ENCODE measurements around the gene ZNF254. TPM values are rescaled to one million over a fixed set of nuclear protein-coding genes. Genes with fewer than 3 reads are reported as not detected.

The ZNF254 gene
- polyA plus RNA-seq, 1 of the 3 experiments (the other 2 are of a cell fraction) = 3.1 TPM

DNA sequence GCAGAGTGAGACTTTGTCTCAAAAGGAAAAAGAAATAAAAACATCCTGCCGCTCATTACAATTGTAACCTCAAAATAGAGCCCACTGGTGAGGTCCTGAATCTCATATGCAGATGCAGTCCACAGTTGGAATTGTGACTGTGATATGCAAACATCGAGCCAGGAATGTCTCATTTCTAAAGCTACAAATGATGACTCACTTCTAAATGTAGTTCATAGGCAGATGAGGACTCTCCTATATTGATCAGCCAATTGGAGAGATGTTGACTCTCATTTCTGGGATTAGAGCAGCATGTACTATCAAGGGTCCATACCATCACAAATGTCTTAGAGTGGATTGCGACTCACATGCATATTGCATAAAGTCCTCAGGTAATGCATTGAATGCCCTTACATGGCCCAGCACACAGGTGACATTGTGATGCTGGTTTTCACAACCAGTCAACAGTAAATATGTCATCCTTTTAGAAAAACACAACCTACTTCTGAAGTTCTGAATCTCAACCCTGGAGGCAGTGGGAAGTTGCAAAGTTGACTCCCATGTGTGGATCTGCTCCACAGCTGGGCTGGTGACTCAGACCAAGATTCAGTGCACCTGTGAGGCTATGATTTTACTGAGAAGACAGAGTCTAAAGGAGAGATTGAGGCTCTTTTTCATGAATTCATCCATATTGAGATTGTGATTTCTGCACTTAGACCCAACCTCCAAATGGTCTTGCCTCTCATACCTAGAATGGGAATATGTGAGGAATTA is 16.9 kb upstream of the ZNF254 start (continued):
- TF ChIP-seq POLR2AphosphoS5 (IDR thresholded peaks at IDR 0.05; ENCODE audit: low read depth, low read length) = no peak

DNA sequence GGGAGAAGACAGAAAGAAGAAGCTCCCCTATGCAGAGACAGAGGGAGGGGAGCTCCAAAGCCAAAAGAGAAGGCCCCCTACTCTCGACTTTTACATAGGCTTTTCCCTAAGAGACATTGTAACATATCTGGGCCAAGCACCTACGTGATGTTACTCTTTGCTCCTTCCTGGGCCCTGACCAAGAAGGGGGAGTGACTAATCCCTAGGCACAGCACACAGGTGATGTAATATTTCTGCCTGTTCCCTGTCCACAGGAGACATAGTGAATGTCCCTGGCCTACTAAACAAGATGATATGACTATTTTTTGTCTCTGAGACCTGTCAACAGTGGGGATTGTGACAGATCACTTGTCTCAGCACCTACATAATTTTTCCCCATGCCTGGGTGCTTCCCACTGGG is 15.9 kb upstream of the ZNF254 start:
- TF ChIP-seq POLR2AphosphoS5 (IDR thresholded peaks at IDR 0.05; ENCODE audit: low read depth, low read length) (no peak), NFIC (IDR thresholded peaks at IDR 0.05; ENCODE audit: borderline replicate concordance) (no peak), RAD21 (IDR thresholded peaks at IDR 0.05; ENCODE audit: low read length) (no peak), FOXJ3 (CRISPR knock-in tag; IDR thresholded peaks at IDR 0.05) (no peak), YY1 (IDR thresholded peaks at IDR 0.05; ENCODE audit: low read depth) (no peak), EZH2phosphoT487 (IDR thresholded peaks at IDR 0.05; ENCODE audit: borderline replicate concordance, low read depth) (no peak), NRF1 (IDR thresholded peaks at IDR 0.05; ENCODE audit: low read depth, low read length) (no peak), GATA2 (CRISPR knock-in tag; IDR thresholded peaks at IDR 0.05) (no peak), ELF1 (IDR thresholded peaks at IDR 0.05) (no peak), SMC3 (IDR thresholded peaks at IDR 0.05; ENCODE audit: low read depth, low read length) (no peak), TAF1 (IDR thresholded peaks at IDR 0.05; ENCODE audit: borderline replicate concordance, low read depth, low read length) (no peak), FOXM1 (IDR thresholded peaks at IDR 0.05; ENCODE audit: low read depth) (no peak), RCOR1 (IDR thresholded peaks at IDR 0.05; ENCODE audit: low read length) (no peak)
- TF ChIP-seq, protein P1, sequence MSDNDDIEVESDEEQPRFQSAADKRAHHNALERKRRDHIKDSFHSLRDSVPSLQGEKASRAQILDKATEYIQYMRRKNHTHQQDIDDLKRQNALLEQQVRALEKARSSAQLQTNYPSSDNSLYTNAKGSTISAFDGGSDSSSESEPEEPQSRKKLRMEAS (IDR thresholded peaks at IDR 0.05; ENCODE audit: low read depth) = no peak
- TF ChIP-seq, protein P2, sequence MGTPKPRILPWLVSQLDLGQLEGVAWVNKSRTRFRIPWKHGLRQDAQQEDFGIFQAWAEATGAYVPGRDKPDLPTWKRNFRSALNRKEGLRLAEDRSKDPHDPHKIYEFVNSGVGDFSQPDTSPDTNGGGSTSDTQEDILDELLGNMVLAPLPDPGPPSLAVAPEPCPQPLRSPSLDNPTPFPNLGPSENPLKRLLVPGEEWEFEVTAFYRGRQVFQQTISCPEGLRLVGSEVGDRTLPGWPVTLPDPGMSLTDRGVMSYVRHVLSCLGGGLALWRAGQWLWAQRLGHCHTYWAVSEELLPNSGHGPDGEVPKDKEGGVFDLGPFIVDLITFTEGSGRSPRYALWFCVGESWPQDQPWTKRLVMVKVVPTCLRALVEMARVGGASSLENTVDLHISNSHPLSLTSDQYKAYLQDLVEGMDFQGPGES (IDR thresholded peaks at IDR 0.05; ENCODE audit: low read depth, low read length) = no peak
- TF ChIP-seq, protein P3, sequence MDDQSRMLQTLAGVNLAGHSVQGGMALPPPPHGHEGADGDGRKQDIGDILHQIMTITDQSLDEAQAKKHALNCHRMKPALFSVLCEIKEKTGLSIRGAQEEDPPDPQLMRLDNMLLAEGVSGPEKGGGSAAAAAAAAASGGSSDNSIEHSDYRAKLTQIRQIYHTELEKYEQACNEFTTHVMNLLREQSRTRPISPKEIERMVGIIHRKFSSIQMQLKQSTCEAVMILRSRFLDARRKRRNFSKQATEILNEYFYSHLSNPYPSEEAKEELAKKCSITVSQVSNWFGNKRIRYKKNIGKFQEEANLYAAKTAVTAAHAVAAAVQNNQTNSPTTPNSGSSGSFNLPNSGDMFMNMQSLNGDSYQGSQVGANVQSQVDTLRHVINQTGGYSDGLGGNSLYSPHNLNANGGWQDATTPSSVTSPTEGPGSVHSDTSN (IDR thresholded peaks at IDR 0.05) = no peak
- TF ChIP-seq, protein P4, sequence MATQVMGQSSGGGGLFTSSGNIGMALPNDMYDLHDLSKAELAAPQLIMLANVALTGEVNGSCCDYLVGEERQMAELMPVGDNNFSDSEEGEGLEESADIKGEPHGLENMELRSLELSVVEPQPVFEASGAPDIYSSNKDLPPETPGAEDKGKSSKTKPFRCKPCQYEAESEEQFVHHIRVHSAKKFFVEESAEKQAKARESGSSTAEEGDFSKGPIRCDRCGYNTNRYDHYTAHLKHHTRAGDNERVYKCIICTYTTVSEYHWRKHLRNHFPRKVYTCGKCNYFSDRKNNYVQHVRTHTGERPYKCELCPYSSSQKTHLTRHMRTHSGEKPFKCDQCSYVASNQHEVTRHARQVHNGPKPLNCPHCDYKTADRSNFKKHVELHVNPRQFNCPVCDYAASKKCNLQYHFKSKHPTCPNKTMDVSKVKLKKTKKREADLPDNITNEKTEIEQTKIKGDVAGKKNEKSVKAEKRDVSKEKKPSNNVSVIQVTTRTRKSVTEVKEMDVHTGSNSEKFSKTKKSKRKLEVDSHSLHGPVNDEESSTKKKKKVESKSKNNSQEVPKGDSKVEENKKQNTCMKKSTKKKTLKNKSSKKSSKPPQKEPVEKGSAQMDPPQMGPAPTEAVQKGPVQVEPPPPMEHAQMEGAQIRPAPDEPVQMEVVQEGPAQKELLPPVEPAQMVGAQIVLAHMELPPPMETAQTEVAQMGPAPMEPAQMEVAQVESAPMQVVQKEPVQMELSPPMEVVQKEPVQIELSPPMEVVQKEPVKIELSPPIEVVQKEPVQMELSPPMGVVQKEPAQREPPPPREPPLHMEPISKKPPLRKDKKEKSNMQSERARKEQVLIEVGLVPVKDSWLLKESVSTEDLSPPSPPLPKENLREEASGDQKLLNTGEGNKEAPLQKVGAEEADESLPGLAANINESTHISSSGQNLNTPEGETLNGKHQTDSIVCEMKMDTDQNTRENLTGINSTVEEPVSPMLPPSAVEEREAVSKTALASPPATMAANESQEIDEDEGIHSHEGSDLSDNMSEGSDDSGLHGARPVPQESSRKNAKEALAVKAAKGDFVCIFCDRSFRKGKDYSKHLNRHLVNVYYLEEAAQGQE (IDR thresholded peaks at IDR 0.05; ENCODE audit: low read depth, low read length) = no peak
- ChIA-PET POLR2A (no interaction called here), CTCF (no interaction called here)
- no peaks in the 10 kb centered on the region for H3K9me2 ChIP-seq
- H3K9me3 ChIP-seq = no peaks in the 10 kb centered on the region
- no peaks in the 10 kb centered on the region for H3K4me1 ChIP-seq (ENCODE audit: control insufficient read depth in 1 of 2, insufficient read depth in 2 of 2, low read depth in 1 of 2, low read length in 1 of 2)
- no peaks in the 10 kb centered on the region for H3F3A ChIP-seq (replicated peaks; ENCODE audit: insufficient read depth)
- no peak overlapping the region for H3K9ac ChIP-seq
- no peak overlapping the region for H3K27ac ChIP-seq (ENCODE audit: low read depth in 2 of 2, low read length in 1 of 2)
- no peaks in the 10 kb centered on the region for H3K27me3 ChIP-seq (ENCODE audit: insufficient read depth)
- DNase-seq = no peak
- H3K36me3 ChIP-seq (replicated peaks in 1 of 2; ENCODE audit: control insufficient read depth in 1 of 2, insufficient read depth in 2 of 2, low read length in 1 of 2) = peaks cover 20 to 47% of the 10 kb centered on the region in 2 experiments
- H3K4me2 ChIP-seq = no peak overlapping the region
- WGBS (ENCODE audit: low lambda C conversion rate) = 83% methylated on average over 2 of the region's 2 CpGs
- H3K4me3 ChIP-seq (ENCODE audit: low read depth in 2 of 2, low read length in 1 of 2) = no peak overlapping the region
- H2AFZ ChIP-seq (ENCODE audit: low read depth) = no peak overlapping the region
- no peaks in the 10 kb centered on the region for H3K79me2 ChIP-seq (ENCODE audit: insufficient read depth)
- H4K20me1 ChIP-seq (ENCODE audit: insufficient read depth) = no peaks in the 10 kb centered on the region

Measured in SK-N-SH (cell line).